ENCODE results near the gene PSMD12.

Gene PSMD12

GRCh38 chr17:67378454-67379250 is 12.3 kb upstream of the PSMD12 start:
- no peak for TF ChIP-seq JUND (IDR thresholded peaks at IDR 0.05; ENCODE audit: low read depth)
- DNase-seq (ENCODE audit: low read depth in 1 of 2, low spot score in 1 of 2), result peak; percentile 74 to 78
- in situ Hi-C loops (cut with HindIII; ENCODE audit: low pct_unique_long_range_greater_than_20kb, low sequenced_read_pairs), result no loop called here

- no peak for TF ChIP-seq JUND (IDR thresholded peaks at IDR 0.05; ENCODE audit: low read depth)
- in situ Hi-C loops (cut with HindIII; ENCODE audit: low pct_unique_long_range_greater_than_20kb, low sequenced_read_pairs), result no loop called here
Measured at GRCh38 chr17:67377488-67378453, 11.4 kb upstream of the PSMD12 start.

GRCh38 chr17:67376737-67377487 is 10.5 kb upstream of the PSMD12 start, which contains the start of gene PITPNC1:
TSS of gene PITPNC1 (plus strand) at chr17:67377281.
- TF ChIP-seq JUND (IDR thresholded peaks at IDR 0.05; ENCODE audit: low read depth), result no peak
- in situ Hi-C loops (cut with HindIII; ENCODE audit: low pct_unique_long_range_greater_than_20kb, low sequenced_read_pairs), result no loop called here
- peak; percentile 80 to 90 for DNase-seq (ENCODE audit: low read depth in 1 of 2, low spot score in 1 of 2)

More at GRCh38 chr17:67377488-67378453, 11.4 kb upstream of the PSMD12 start:
- DNase-seq (ENCODE audit: low read depth in 1 of 2, low spot score in 1 of 2), result peak; percentile 59 to 73

GRCh38 chr17:67376415-67376736 is 10.0 kb upstream of the PSMD12 start:
- TF ChIP-seq JUND (IDR thresholded peaks at IDR 0.05; ENCODE audit: low read depth), result no peak
- in situ Hi-C loops (cut with HindIII; ENCODE audit: low pct_unique_long_range_greater_than_20kb, low sequenced_read_pairs), result no loop called here
- no peak for DNase-seq (ENCODE audit: low read depth in 1 of 2, low spot score in 1 of 2)

GRCh38 chr17:67375716-67376115 is 9.3 kb upstream of the PSMD12 start:
- in situ Hi-C loops (cut with HindIII; ENCODE audit: low pct_unique_long_range_greater_than_20kb, low sequenced_read_pairs), result no loop called here
- no peak for DNase-seq (ENCODE audit: low read depth in 1 of 2, low spot score in 1 of 2)
- TF ChIP-seq JUND (IDR thresholded peaks at IDR 0.05; ENCODE audit: low read depth), result no peak

GRCh38 chr17:67375054-67375427 is 8.7 kb upstream of the PSMD12 start:
- no peak for TF ChIP-seq JUND (IDR thresholded peaks at IDR 0.05; ENCODE audit: low read depth)
- in situ Hi-C loops (cut with HindIII; ENCODE audit: low pct_unique_long_range_greater_than_20kb, low sequenced_read_pairs), result no loop called here
- no peak for DNase-seq (ENCODE audit: low read depth in 1 of 2, low spot score in 1 of 2)

GRCh38 chr17:67374329-67375053 is 8.1 kb upstream of the PSMD12 start:
- in situ Hi-C loops (cut with HindIII; ENCODE audit: low pct_unique_long_range_greater_than_20kb, low sequenced_read_pairs), result no loop called here
- peak; percentile 70 to 87 for DNase-seq (ENCODE audit: low read depth in 1 of 2, low spot score in 1 of 2)

GRCh38 chr17:67372751-67373150 is 6.4 kb upstream of the PSMD12 start:
- no peak for DNase-seq (ENCODE audit: low read depth in 1 of 2, low spot score in 1 of 2)
- in situ Hi-C loops (cut with HindIII; ENCODE audit: low pct_unique_long_range_greater_than_20kb, low sequenced_read_pairs), result no loop called here
- TF ChIP-seq JUND (IDR thresholded peaks at IDR 0.05; ENCODE audit: low read depth), result no peak

More at GRCh38 chr17:67374329-67375053, 8.1 kb upstream of the PSMD12 start:
- no peak for TF ChIP-seq JUND (IDR thresholded peaks at IDR 0.05; ENCODE audit: low read depth)

GRCh38 chr17:67369676-67370075 is 3.3 kb upstream of the PSMD12 start:
- DNase-seq (ENCODE audit: low read depth in 1 of 2, low spot score in 1 of 2), result no peak
- in situ Hi-C loops (cut with HindIII; ENCODE audit: low pct_unique_long_range_greater_than_20kb, low sequenced_read_pairs), result no loop called here

GRCh38 chr17:67365738-67366192 is 612 bp downstream of the PSMD12 start:
- DNase-seq (ENCODE audit: low read depth in 1 of 2, low spot score in 1 of 2), result no peak
- TF ChIP-seq JUND (IDR thresholded peaks at IDR 0.05; ENCODE audit: low read depth), result no peak
- in situ Hi-C loops (cut with HindIII; ENCODE audit: low pct_unique_long_range_greater_than_20kb, low sequenced_read_pairs), result no loop called here

More at GRCh38 chr17:67369676-67370075, 3.3 kb upstream of the PSMD12 start:
- TF ChIP-seq JUND (IDR thresholded peaks at IDR 0.05; ENCODE audit: low read depth), result no peak

- in situ Hi-C loops (cut with HindIII; ENCODE audit: low pct_unique_long_range_greater_than_20kb, low sequenced_read_pairs), result no loop called here
- TF ChIP-seq JUND (IDR thresholded peaks at IDR 0.05; ENCODE audit: low read depth), result no peak
- no peak for DNase-seq (ENCODE audit: low read depth in 1 of 2, low spot score in 1 of 2)
Measured at GRCh38 chr17:67364847-67365737, 1.3 kb downstream of the PSMD12 start.
